ENCODE data around the gene ADGRV1. TPM values are rescaled to one million over a fixed set of nuclear protein-coding genes. Genes with fewer than 3 reads are reported as not detected.

ADGRV1 gene
- total RNA-seq, 1 experiment from 2014 or later: not detected

- Mint-ChIP-seq H3K27me3 (ENCODE audit: insufficient read depth, unreplicated experiment) (no peaks in the 10 kb centered on the region), H3K4me3 (ENCODE audit: unreplicated experiment) (no peak overlapping the region), H3K27ac (ENCODE audit: low read depth, unreplicated experiment) (no peak overlapping the region), H3K36me3 (ENCODE audit: insufficient read depth, unreplicated experiment) (no peaks in the 10 kb centered on the region), H3K9me3 (ENCODE audit: unreplicated experiment) (no peaks in the 10 kb centered on the region), H3K4me1 (ENCODE audit: insufficient read depth, unreplicated experiment) (peaks cover 9% of the 10 kb centered on the region)
- ChIA-PET CTCF (interaction anchor here (0.6 kb wide), 1 partner anchor 82 kb away, joined by 3 read pairs; no protein-coding TSS in a partner anchor), POLR2A (no interaction called here)
- no peak for TF ChIP-seq CTCF (IDR thresholded peaks at IDR 0.05; ENCODE audit: unreplicated experiment)
- no TSS peak for BruUV-seq (replicated peaks)
- intact Hi-C loops (cut with micrococcal nuclease): no loop called here
- DNase-seq (ENCODE audit: unreplicated experiment): no peak
Measured at GRCh38 chr5:91140657-91141056, 582.1 kb downstream of the ADGRV1 start.

DNA sequence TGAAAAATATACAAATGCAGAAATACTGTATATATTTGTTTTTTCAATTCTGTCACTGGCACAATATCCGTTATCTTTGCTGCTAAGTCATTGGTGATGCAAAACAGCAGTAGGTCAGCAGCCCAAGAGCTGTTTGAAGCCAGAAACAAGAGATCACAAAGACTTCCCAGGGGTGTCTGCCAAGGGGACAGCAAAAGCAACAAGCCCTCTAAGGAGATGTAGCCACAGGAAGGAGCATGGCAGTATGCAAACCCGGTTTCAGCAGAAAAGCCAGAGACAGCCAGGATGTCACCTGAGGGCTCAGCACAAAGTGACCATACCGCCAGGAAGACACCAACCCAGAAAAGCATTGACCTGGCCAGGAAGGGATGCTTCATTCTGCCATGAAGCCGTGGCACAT lies 583.0 kb downstream of the ADGRV1 start:
- TF ChIP-seq CTCF (IDR thresholded peaks at IDR 0.05; ENCODE audit: unreplicated experiment): no peak
- Mint-ChIP-seq H3K4me3 (ENCODE audit: unreplicated experiment) (no peak overlapping the region), H3K9me3 (ENCODE audit: unreplicated experiment) (no peaks in the 10 kb centered on the region), H3K27me3 (ENCODE audit: insufficient read depth, unreplicated experiment) (no peaks in the 10 kb centered on the region), H3K36me3 (ENCODE audit: insufficient read depth, unreplicated experiment) (no peaks in the 10 kb centered on the region), H3K4me1 (ENCODE audit: insufficient read depth, unreplicated experiment) (no peaks in the 10 kb centered on the region), H3K27ac (ENCODE audit: low read depth, unreplicated experiment) (no peak overlapping the region)
- intact Hi-C loops (cut with micrococcal nuclease): no loop called here
- no peak for DNase-seq (ENCODE audit: unreplicated experiment)
- ChIA-PET POLR2A (no interaction called here), CTCF (interaction anchor here (1.3 kb wide), 1 partner anchor 26 kb away, joined by 3 read pairs; no protein-coding TSS in a partner anchor)
- BruUV-seq (replicated peaks): no TSS peak

DNA sequence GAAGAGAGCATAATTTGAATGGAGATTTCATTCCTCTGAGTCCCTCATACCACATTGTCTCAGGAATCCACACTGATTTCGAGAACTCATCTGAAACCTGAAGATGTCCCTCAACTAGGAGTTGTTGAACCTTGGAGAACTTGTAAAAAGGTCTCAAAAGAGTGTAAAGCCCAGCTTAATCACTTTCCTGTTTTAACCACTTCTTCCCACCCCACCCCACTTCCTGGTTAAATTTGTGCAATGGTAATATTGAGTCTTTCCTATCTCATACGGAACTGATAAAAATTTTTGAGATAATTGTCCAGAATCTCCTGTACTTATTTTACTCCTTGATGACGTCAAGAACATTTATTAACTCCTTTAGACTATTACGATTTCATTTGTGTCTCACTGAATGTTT lies 583.8 kb downstream of the ADGRV1 start:
- H3K4me3 Mint-ChIP-seq (ENCODE audit: unreplicated experiment): no peak overlapping the region
- TF ChIP-seq CTCF (IDR thresholded peaks at IDR 0.05; ENCODE audit: unreplicated experiment): no peak
- no peaks in the 10 kb centered on the region for H3K9me3 Mint-ChIP-seq (ENCODE audit: unreplicated experiment)
- no peak overlapping the region for H3K27ac Mint-ChIP-seq (ENCODE audit: low read depth, unreplicated experiment)
- no TSS peak for BruUV-seq (replicated peaks)
- no peaks in the 10 kb centered on the region for H3K4me1 Mint-ChIP-seq (ENCODE audit: insufficient read depth, unreplicated experiment)
- H3K36me3 Mint-ChIP-seq (ENCODE audit: insufficient read depth, unreplicated experiment): no peaks in the 10 kb centered on the region
- POLR2A ChIA-PET: no interaction called here
- no peak for DNase-seq (ENCODE audit: unreplicated experiment)
- CTCF ChIA-PET: interaction anchor here (0.5 to 1.3 kb wide), 3 partner anchors 25 to 148 kb away, joined by 3 to 4 read pairs (median 3); no protein-coding TSS in a partner anchor
- intact Hi-C loops (cut with micrococcal nuclease): no loop called here
- no peaks in the 10 kb centered on the region for H3K27me3 Mint-ChIP-seq (ENCODE audit: insufficient read depth, unreplicated experiment)

GRCh38 chr5:91142819-91143218 lies 584.2 kb downstream of the ADGRV1 start:
- Mint-ChIP-seq H3K27me3 (ENCODE audit: insufficient read depth, unreplicated experiment) (no peaks in the 10 kb centered on the region), H3K27ac (ENCODE audit: low read depth, unreplicated experiment) (no peak overlapping the region), H3K4me1 (ENCODE audit: insufficient read depth, unreplicated experiment) (no peaks in the 10 kb centered on the region), H3K9me3 (ENCODE audit: unreplicated experiment) (no peaks in the 10 kb centered on the region), H3K36me3 (ENCODE audit: insufficient read depth, unreplicated experiment) (no peaks in the 10 kb centered on the region), H3K4me3 (ENCODE audit: unreplicated experiment) (no peak overlapping the region)
- intact Hi-C loops (cut with micrococcal nuclease): no loop called here
- TF ChIP-seq CTCF (IDR thresholded peaks at IDR 0.05; ENCODE audit: unreplicated experiment): no peak
- ChIA-PET CTCF (interaction anchor here (1.7 kb wide), 1 partner anchor 34 kb away, joined by 4 read pairs; no protein-coding TSS in a partner anchor), POLR2A (no interaction called here)
- no peak for DNase-seq (ENCODE audit: unreplicated experiment)
- no TSS peak for BruUV-seq (replicated peaks)
